GM23248 (cell line): Measurements from ENCODE around the gene SCD5. TPM values are rescaled to one million over a fixed set of nuclear protein-coding genes. Genes with fewer than 3 reads are reported as not detected.

Experiments
- DNase-seq: peaks from one replicate; pipeline ENCODE4 v3.0.0-alpha.2; 2015
- H2AFZ ChIP-seq: fragments of 200-600 bp; sonication (generic); 2 replicates; pipeline ENCODE4 v1.6.1; 2016; ENCODE audit warnings: antibody characterized with exemption
- H3F3A ChIP-seq: fragments of 200-600 bp; sonication (generic); 2 replicates; pipeline ENCODE4 v1.6.1; 2016; ENCODE audit warnings: mild to moderate bottlenecking, antibody characterized with exemption, mixed run types; ENCODE audit not compliant: insufficient read depth
- H3K27ac ChIP-seq: fragments of 200-600 bp; sonication (generic); 2 replicates; pipeline ENCODE4 v1.5.1; 2016; ENCODE audit warnings: mild to moderate bottlenecking
- H3K27me3 ChIP-seq: fragments of 200-600 bp; sonication (generic); replicated peaks from 2 replicates; pipeline ENCODE4 v1.6.1; 2016; ENCODE audit warnings: mild to moderate bottlenecking; ENCODE audit not compliant: insufficient read depth
- H3K36me3 ChIP-seq: fragments of 200-600 bp; sonication (generic); 2 replicates; pipeline ENCODE4 v1.6.1; 2016; ENCODE audit warnings: low read depth, mild to moderate bottlenecking
- H3K4me1 ChIP-seq: fragments of 200-600 bp; sonication (generic); 2 replicates; pipeline ENCODE4 v1.6.1; 2016; ENCODE audit warnings: mild to moderate bottlenecking; ENCODE audit not compliant: insufficient read depth
- H3K4me2 ChIP-seq: fragments of 200-600 bp; sonication (generic); one replicate; pipeline ENCODE4 v1.6.1; 2016; ENCODE audit warnings: mild to moderate bottlenecking; ENCODE audit not compliant: unreplicated experiment
- H3K4me3 ChIP-seq: fragments of 200-600 bp; sonication (generic); 2 replicates; pipeline ENCODE4 v1.5.1; 2016; ENCODE audit warnings: mild to moderate bottlenecking
- H3K79me2 ChIP-seq: fragments of 200-600 bp; sonication (generic); 2 replicates; pipeline ENCODE4 v1.6.1; 2016; ENCODE audit warnings: mild to moderate bottlenecking; ENCODE audit not compliant: insufficient read depth
- H3K9ac ChIP-seq: fragments of 200-600 bp; sonication (generic); 2 replicates; pipeline ENCODE4 v1.6.1; 2016; ENCODE audit warnings: mild to moderate bottlenecking
- H3K9me2 ChIP-seq: fragments of 200-600 bp; sonication (generic); 2 replicates; pipeline ENCODE4 v1.6.1; 2016; ENCODE audit warnings: mixed run types, mild to moderate bottlenecking, moderate library complexity; ENCODE audit not compliant: insufficient read depth
- H3K9me3 ChIP-seq: fragments of 200-600 bp; sonication (generic); one replicate; pipeline ENCODE4 v1.6.1; 2017; ENCODE audit warnings: low read depth
- H4K20me1 ChIP-seq: fragments of 200-600 bp; sonication (generic); 2 replicates; pipeline ENCODE4 v1.6.0; 2016; ENCODE audit not compliant: insufficient read depth
- EZH2 ChIP-seq: fragments of 200-600 bp; sonication (generic); IDR thresholded peaks from 2 replicates; pipeline ENCODE4 v1.6.1; 2018; ENCODE audit warnings: antibody characterized with exemption, mild to moderate bottlenecking; ENCODE audit not compliant: insufficient read depth, poor library complexity, severe bottlenecking
- EZH2phosphoT487 ChIP-seq: fragments of 200-600 bp; sonication (generic); IDR thresholded peaks from 2 replicates; pipeline ENCODE4 v1.6.1; 2018; ENCODE audit warnings: antibody characterized with exemption, moderate library complexity, mild to moderate bottlenecking, low read depth; ENCODE audit not compliant: insufficient read depth
- WGBS, 2 experiments: methylation state at CpG; one replicate each; pipeline ENCODE4 v1.1.6; 2015 to 2017; ENCODE audit warnings: low lambda C conversion rate in 2 of 2, low coverage in 1 of 2; ENCODE audit errors: missing lambda C conversion rate in 2 of 2; 5-methylcytosine and 5-hydroxymethylcytosine counted together
- in situ Hi-C: fragments of 300-500 bp; cut with MboI; formaldehyde crosslinking; loops from 2 replicates; pipeline ENCODE4 v1.15.0; 2020
- polyA plus RNA-seq: library from polyadenylated mRNA; unstranded; fragments of >200 nt; fragmentation: Nextera tagmentation; extraction: Ambion mirVana; gene quantifications from 2 replicates; pipeline ENCODE4 v1.2.1, GENCODE V29; 2016
- total RNA-seq: library from RNA; depleted of rRNA; stranded (reverse); fragments of >200 nt; shearing (Covaris generic); gene quantifications from 2 replicates; pipeline ENCODE4 v1.2.3, GENCODE V29; 2014

Gene SCD5
- total and polyA plus RNA-seq, 2 experiments from 2014 or later: 12.5 to 39.8 TPM

DNA sequence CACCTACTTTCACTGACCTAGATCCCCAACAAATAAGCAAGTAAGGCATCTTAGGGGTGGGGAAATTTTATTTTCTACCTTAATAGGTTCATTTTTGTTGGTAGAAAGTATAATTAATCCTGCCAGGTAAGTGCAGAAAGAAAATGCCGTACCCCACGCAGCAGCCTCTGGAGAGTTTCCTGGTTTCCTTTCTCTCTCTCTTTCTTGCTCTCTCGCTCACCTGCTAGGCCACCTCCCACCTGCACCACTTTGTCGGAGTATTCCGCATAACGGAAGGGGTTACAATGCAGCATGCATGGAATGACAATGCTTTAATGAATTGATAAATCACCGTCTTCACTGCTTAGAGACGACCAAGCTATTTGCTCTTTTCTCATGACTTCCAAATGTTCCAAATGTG lies 101.0 kb downstream of the SCD5 start:
- no peak overlapping the region for H3K9ac ChIP-seq
- H3K4me3 ChIP-seq: no peak overlapping the region
- TF ChIP-seq EZH2 (no peak), EZH2phosphoT487 (no peak)
- WGBS, 2 experiments: 70 to 75% methylated on average over 8 of the region's 8 CpGs
- no peaks in the 10 kb centered on the region for H3K4me1 ChIP-seq
- no peak overlapping the region for H3K4me2 ChIP-seq
- no peak for DNase-seq
- no peaks in the 10 kb centered on the region for H3K36me3 ChIP-seq
- H4K20me1 ChIP-seq: no peaks in the 10 kb centered on the region
- no peak overlapping the region for H2AFZ ChIP-seq
- H3K27me3 ChIP-seq: no peaks in the 10 kb centered on the region
- H3F3A ChIP-seq: no peaks in the 10 kb centered on the region
- no peaks in the 10 kb centered on the region for H3K9me3 ChIP-seq
- in situ Hi-C loops: no loop called here
- H3K27ac ChIP-seq: no peak overlapping the region
- no peaks in the 10 kb centered on the region for H3K79me2 ChIP-seq
- H3K9me2 ChIP-seq: no peaks in the 10 kb centered on the region

GRCh38 chr4:82696117-82696860 lies 102.3 kb downstream of the SCD5 start:
- Histone ChIP-seq H3K4me1 (no peaks in the 10 kb centered on the region), H2AFZ (no peak overlapping the region), H3K79me2 (no peaks in the 10 kb centered on the region), H3F3A (no peaks in the 10 kb centered on the region), H3K4me3 (no peak overlapping the region), H3K9me2 (no peaks in the 10 kb centered on the region), H3K27ac (no peak overlapping the region), H3K9me3 (no peaks in the 10 kb centered on the region), H4K20me1 (no peaks in the 10 kb centered on the region), H3K4me2 (no peak overlapping the region), H3K9ac (no peak overlapping the region), H3K27me3 (no peaks in the 10 kb centered on the region), H3K36me3 (no peaks in the 10 kb centered on the region)
- 90 to 93% methylated on average over 5 of the region's 5 CpGs for WGBS, 2 experiments
- TF ChIP-seq EZH2phosphoT487 (no peak), EZH2 (no peak)
- in situ Hi-C loops: no loop called here
- DNase-seq: no peak

DNA sequence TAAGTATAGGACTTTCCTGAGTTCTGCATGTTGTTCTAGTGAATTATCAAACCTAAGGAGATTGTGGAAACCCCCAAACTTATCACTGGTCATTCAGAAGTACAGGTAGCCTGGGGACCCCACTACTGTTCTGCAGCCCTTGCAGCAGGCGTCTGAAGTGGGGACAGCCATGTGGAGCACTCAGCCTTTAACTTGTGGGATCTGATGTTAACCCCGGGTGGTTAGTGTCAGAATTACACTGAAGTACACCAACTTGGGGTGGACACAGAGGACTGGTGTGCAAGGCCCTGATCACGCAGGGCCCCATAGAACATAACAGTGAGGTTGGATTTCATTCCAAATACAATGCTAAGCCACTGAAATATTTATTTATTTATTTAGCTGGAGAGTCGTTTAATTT lies 103.7 kb downstream of the SCD5 start:
- no peak overlapping the region for H3K9ac ChIP-seq

DNA sequence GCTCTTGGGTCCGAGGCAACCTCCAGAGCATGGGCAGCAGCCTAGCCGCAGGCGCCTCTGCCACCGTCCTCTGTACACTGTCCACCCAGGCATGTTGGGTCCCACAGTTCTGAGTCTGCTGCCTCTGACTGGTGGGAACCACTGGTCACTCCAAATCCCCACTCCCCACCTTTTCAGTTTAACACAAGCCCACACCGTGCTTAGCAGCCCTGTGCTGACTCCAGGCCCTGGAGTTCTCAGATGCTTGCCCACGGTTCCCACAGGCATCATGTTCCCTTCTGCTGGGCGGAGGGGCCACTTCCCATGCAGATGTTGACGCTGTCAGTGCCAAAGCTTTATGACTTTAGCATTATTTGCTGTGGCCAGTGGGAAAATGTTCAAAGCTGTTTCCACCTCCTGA lies 104.5 kb downstream of the SCD5 start:
- 60 to 65% methylated on average over 8 of the region's 8 CpGs for WGBS, 2 experiments
- no peaks in the 10 kb centered on the region for H3K9me2 ChIP-seq
- H3K9me3 ChIP-seq: no peaks in the 10 kb centered on the region
- no peaks in the 10 kb centered on the region for H3K4me1 ChIP-seq
- DNase-seq: no peak
- no peak overlapping the region for H3K4me2 ChIP-seq
- H3K27me3 ChIP-seq: no peaks in the 10 kb centered on the region
- H3K27ac ChIP-seq: no peak overlapping the region
- H3K36me3 ChIP-seq: no peaks in the 10 kb centered on the region
- H3K9ac ChIP-seq: no peak overlapping the region
- H2AFZ ChIP-seq: no peak overlapping the region
- no peak for TF ChIP-seq EZH2phosphoT487
- TF ChIP-seq EZH2: no peak
- in situ Hi-C loops: no loop called here
- no peaks in the 10 kb centered on the region for H4K20me1 ChIP-seq
- no peaks in the 10 kb centered on the region for H3K79me2 ChIP-seq
- no peaks in the 10 kb centered on the region for H3F3A ChIP-seq
- no peak overlapping the region for H3K4me3 ChIP-seq

More for the DNA sequence above, 103.7 kb downstream of the SCD5 start:
- no peaks in the 10 kb centered on the region for H4K20me1 ChIP-seq
- in situ Hi-C loops: no loop called here
- H3K36me3 ChIP-seq: no peaks in the 10 kb centered on the region
- no peaks in the 10 kb centered on the region for H3K79me2 ChIP-seq
- TF ChIP-seq EZH2phosphoT487 (no peak), EZH2 (no peak)
- H3K4me2 ChIP-seq: no peak overlapping the region
- DNase-seq: no peak
- H3K4me1 ChIP-seq: no peaks in the 10 kb centered on the region
- H3K9me2 ChIP-seq: no peaks in the 10 kb centered on the region
- H3F3A ChIP-seq: no peaks in the 10 kb centered on the region
- H2AFZ ChIP-seq: no peak overlapping the region
- H3K9me3 ChIP-seq: no peaks in the 10 kb centered on the region
- 79 to 90% methylated on average over 4 of the region's 4 CpGs for WGBS, 2 experiments
- H3K27me3 ChIP-seq: no peaks in the 10 kb centered on the region
- H3K4me3 ChIP-seq: no peak overlapping the region
- no peak overlapping the region for H3K27ac ChIP-seq
